DMS53 (cell line): ENCODE results near the gene MICAL1.

Experiments
- DNase-seq: peaks from one replicate; lab custom pipeline; 2025; lab: John Stamatoyannopoulos, UW

The MICAL1 gene

GRCh38 chr6:109454496-109455436 is 806 bp downstream of the MICAL1 start:
- DNase-seq, result peak; percentile 31

DNA sequence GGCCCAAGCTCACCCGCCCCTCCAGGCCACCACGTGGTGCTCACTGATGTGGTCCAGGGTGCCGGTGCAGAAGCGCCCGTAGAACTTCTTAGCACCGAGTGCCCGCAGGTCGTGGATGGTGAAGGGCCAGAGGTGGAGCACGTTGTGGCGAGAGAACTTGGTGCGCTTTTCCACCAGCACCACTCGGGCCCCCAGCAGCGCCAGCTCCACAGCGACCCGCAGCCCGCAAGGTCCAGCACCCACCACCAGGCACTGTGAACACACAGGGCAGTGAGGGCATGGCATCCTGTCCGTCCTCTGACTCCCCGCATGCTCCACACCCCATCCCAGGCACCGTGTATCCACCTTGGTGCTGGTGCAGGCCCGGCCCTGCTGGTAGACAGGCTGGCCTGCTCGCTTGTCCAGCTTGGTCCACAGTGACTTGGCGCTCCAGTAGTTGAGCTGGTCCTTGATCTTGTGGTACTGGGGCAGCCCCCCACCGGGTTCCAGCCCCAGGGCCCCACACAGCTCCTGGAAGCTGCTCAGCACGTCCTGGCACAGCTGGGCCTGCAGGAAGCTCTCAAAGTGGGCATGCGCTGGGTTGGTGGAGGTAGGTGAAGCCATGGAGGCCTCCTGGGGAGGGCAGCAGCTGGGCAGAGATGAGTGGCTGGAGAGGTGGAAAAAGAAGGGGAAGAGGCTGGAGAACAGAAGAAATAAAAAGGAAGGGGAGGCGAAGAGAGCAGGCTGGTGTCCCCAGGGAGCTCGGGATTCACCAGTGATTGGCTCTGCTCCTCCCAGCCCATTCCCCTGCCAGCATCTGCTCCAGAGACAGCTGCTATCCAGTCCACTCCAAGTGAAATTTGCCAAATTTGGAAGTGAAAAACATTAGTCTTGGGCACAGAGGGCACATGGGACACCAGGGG is 1.7 kb downstream of the MICAL1 start:
- DNase-seq, result peak; percentile 25

- no peak for DNase-seq
Measured at GRCh38 chr6:109453156-109453555, 2.4 kb downstream of the MICAL1 start.

DNA sequence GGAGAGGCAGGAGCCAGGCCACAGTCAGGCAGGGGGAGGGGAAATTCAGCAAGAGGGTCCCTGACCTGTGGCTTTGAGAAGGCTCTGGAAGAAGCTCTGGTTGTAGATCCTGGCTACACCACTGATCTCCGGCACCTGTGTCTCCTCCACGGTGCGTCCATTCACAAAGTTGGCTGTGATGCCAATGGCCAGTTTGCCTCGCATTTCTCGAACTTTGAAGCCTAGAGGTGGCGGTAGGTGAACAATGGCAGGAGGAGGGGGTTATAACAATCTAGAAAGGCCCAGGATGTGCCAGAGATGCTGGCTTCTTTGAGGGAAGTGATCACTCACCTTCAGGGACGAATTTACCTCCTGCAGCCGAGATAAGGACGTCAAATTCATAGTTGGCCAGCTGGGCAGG is 3.4 kb downstream of the MICAL1 start:
- no peak for DNase-seq

DNA sequence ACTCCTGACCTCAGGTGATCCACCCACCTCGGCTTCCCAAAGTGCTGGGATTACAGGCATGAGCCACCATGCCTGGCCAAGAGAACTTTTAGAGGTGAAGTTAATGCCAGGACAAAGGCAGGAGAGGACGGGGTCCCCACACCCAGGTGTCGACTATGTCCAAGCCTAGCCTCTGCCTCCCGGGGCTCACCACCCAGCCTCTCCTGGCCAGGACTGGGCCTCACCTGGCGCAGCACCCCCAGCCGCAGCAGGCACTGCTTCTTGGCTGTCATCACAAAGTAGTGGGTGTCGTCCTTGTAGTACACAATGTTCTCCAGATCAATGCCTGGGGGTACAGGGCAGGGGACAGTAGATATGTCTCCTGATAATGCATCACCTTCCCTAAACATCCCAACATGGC is 4.2 kb downstream of the MICAL1 start:
- no peak for DNase-seq

DNA sequence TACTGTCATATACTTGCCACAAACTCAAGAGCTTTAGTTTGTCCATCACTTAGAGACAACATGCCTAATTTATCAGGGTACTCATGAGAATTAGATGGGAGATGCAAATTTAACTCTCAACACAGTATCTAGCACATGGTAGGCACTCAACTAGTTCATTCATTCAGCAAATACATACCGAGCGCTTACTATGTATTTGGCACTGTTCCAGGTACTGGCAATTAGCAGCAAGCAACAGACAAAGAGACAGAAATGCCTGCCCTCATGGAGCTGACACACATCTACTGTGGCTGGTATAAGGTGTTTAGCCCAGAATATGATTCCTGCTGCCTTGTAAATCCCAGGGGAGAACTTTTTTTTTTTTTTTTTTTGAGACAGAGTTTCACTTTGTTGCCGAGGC is 4.8 kb downstream of the MICAL1 start:
- peak; percentile 13 for DNase-seq

GRCh38 chr6:109449795-109450673 is 5.5 kb downstream of the MICAL1 start:
- peak; percentile 7 for DNase-seq

DNA sequence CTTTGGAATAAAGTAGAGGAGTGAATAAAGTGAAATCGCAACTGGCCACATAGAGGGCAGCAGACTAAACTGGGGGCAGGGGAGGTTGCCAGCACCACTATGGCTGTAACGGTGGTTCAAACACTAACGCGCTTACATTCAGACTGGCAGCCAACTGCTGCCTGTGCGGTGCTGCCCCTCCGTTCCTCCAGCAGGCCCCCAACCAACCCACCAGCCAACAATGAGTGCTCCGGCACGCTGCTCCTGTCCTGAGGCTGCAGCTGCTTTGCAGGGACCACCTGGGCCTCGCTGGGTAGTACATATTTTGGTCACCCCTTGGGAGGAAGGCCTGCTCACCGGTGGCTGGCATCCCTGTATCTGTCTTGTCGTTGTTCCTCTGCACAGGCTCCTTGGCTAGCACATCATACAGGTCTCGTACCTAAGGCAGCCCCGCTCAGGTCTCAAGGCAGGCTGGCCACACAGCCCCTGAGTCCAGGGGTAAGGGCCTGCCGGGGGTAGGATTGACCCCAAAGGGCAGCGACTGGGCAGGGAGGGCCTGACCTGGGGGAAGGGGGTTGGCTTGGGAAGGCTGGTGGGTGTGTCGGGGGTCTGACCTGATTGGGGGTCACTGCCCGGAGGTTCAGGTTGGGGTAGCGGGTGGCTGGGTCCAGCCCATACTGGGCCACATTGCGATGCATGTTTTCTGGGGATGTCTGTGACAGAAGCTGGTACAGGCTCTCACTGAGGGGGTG is 6.3 kb downstream of the MICAL1 start:
- no peak for DNase-seq

DNA sequence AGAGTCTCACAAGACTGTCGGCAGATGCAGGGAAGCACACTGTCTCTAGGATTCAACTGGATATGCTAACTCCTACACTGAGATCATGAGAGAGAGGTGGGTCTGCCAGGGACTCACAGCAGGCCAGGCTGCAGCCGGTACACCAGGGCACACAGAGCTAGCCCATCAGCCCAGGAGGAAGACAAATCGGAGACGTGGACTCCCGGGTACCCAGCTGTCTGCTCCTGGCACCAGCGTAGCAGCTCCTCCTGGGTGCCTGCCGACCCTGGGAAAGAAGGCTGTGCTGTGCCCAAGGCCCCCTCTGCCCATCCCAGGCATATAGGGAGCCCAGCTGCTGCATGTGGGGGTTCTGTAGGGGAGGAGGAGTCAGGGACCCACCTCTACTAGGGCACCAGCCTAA is 7.0 kb downstream of the MICAL1 start:
- no peak for DNase-seq

DNA sequence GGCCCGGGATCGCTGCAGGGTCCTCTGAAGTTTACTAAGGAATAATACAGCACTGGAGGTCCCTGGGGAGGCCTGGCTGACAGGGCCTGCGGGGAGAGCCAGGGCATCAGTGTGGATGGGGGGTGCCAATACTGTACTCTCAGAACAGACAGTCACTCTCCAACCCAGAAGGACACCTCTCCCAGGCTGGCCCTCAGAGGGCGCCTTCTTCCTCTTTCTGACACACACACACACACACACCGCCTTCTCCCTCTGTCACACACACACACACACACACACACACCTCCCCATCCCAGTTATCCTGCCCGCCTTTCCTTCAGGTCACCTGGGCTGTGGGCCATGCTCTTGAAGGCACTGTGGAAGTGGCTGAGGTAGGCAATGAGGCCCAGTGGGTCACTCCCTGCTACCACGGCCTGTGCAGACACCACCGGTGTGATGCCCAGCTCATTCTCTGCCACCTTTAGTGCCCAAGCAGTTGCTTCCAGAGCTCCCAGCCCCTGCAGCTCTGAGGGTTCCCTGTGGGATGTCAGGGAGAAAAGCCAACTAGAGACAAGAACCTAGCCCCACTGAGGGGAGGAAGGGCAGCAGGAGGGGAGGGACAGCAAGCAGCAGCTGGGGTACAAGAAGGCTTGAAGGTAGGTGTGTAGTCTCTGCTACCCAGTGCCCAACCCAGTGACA is 7.6 kb downstream of the MICAL1 start:
- DNase-seq, result peak; percentile 50

- DNase-seq, result no peak
Measured at GRCh38 chr6:109447087-109447486, 8.5 kb downstream of the MICAL1 start.

DNA sequence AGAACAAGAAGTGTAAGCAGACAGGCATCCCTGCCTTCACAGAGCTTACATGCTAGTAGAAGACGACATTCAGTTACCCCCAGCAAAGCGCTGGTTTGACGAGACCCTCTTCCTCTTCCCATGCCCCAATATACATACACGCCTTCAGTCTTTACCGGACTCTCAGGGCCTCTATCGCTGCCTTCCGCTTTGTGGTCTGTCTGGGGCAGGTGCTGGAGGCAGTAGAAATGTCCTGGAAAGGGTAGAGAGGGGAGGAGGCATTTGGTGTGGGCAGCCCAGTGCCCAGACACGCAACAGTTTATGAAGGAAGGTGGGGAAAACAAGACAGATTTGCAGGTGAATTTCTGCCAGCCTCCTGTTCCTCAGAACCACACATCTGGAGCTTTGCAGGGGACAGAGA is 9.0 kb downstream of the MICAL1 start:
- DNase-seq, result no peak

- DNase-seq, result no peak
Measured at GRCh38 chr6:109446072-109446471, 9.5 kb downstream of the MICAL1 start.

DNA sequence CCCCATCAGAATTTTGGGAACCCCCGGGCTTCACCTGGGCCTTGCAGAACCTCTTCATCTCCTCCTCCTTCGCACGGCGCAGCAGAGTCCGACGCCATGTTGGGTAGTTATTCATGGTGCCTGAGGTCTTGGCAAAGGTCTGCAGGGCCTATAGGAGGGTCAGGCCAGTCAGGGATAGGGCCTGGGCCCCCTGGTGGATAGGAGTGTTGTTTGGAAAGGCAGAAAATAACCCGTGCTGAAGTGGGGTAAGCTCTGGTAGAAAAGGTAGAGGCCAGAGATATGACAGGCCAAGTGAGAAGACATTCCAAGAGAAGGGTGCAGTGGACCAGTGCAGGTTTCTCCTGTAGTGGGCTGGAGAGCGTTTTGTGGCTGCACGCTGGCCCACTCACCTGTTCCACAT is 10.2 kb downstream of the MICAL1 start:
- peak; percentile 14 for DNase-seq

DNA sequence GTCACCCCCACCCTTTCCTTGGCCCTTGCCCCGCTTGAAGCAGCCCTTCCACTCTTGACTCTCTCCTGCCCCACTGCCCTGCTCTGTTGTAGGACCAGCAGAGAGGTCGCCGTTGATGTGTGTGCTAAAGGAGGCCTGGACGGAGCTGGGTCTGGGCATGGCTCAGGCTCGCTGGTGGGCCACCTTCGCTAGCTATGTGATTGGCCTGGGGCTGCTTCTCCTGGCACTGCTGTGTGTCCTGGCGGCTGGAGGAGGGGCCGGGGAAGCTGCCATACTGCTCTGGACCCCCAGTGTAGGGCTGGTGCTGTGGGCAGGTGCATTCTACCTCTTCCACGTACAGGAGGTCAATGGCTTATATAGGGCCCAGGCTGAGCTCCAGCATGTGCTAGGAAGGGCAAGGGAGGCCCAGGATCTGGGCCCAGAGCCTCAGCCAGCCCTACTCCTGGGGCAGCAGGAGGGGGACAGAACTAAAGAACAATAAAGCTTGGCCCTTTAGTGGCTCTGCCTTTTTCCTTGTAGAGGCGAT is 12.1 kb downstream of the MICAL1 start:
- no peak for DNase-seq

- DNase-seq, result no peak
Measured at GRCh38 chr6:109442393-109442924, 13.1 kb downstream of the MICAL1 start.

- peak; percentile 72 for DNase-seq
Measured at GRCh38 chr6:109441069-109441816, 14.3 kb downstream of the MICAL1 start.

DNA sequence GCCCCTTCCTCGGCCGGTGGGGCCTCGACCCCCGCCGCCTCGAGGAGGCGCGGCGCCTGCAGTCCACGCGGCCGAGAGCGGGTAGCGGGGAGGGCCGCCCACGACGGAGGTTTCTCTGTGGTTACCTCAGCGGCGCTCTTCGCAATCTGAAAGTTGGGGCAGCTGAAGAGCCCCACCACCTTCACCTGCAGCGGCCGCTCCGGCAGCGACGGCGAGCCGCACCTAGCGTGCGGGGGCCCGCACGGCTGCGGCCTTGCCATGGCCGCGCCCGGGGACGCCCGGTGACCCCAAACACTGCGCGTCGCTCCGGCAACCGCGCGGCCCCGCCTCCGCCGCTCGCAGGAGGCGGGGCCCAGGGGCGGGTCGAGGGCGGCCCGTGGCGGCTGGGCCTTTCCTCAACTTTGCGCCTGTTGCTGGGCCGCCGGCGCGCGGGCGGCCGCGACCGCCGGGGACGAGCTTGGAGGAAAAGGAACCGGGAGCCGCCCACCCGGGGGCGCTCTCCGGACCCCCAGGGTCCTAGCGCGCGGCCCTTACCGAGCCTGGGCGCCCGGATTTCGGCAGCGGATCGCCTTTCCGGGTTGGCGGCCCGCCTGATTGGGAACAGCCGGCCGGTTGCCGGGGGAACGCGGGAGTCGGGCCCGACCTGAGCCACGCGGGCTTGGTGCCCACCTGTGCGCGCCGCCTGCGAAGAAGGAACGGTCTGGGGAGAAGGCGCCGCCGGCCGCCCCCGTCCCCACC is 15.1 kb downstream of the MICAL1 start, which contains the start of the genes PPIL6 and SMPD2:
PPIL6 (minus strand) TSS at position 298 of the 738 bp plus-strand sequence; CDS start at position 260, 38 bp downstream.
SMPD2 (plus strand) TSS at position 394 of the 738 bp plus-strand sequence. CDS start 398 bp downstream, outside the sequence.
- peak; percentile 90 for DNase-seq
